H1 (cell line): ENCODE measurements around the gene TMPRSS11B. TPM values are rescaled to one million over a fixed set of nuclear protein-coding genes. Genes with fewer than 3 reads are reported as not detected.

Experiments used
- PHF8 ChIP-seq: fragments of 200-600 bp; sonication (generic); conservative IDR thresholded peaks from 2 replicates; pipeline ENCODE4 v1.7.1; 2012; ENCODE audit warnings: low read depth, mild to moderate bottlenecking, inconsistent platforms, low read length, moderate library complexity
- SP1 ChIP-seq: IDR thresholded peaks from 2 replicates; pipeline ENCODE4 v1.6.1; 2011; ENCODE audit warnings: low read depth, low read length
- polyA plus RNA-seq, 7 experiments: library from polyadenylated mRNA; depleted of rRNA in 3 of 7; stranded (reverse) in 5 of 7; unstranded in 2 of 7; fragments of >200 nt in 5 of 7; fragments of 200-250 nt in 2 of 7; gene quantifications; 1 replicate in 5 of 7; 2 replicates in 1 of 7; 4 replicates in 1 of 7; pipeline versions ENCODE4 v1.2.1 to v1.2.3, GENCODE V29; 2011 to 2013; ENCODE audit warnings: missing spikeins in 2 of 7, mixed read lengths in 2 of 7
- total RNA-seq: library from RNA; stranded (reverse); fragmentation: NEBNext Ultra II Directional; extraction: Animal tissue kit (Norgen Biotek cat#: 25700); gene quantifications from 2 replicates; pipeline ENCODE4 v1.2.1, GENCODE V29; 2021

The TMPRSS11B gene
- total and polyA plus RNA-seq, 2 of the 8 experiments (the other 6 are each of a cell fraction or from before 2014, with no cell fraction given), result not detected

DNA sequence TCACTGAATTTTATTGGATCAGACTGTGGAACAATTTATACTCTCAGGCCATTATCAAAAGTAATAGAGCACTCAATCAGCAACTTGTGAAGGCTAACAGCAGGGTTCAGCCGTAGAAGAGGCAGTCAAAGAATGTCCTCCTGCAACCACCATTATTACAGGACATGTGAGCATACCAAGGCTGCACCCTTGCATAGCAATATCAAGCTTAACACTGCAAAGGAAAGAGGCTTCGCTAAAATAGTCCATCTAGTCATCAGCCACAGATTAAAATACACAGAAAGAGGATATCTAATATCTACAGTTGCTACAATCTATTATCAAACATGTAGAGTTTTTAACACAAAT lies 42.9 kb upstream of the TMPRSS11B start (continued):
- TF ChIP-seq PHF8 (no peak), SP1 (no peak)
- TF ChIP-seq, all 59 proteins: peak for 0
